BE2C (cell line): ENCODE results near the gene EID1.

ENCODE experiments used
- DNase-seq: peaks from one replicate; pipeline ENCODE4 v3.0.0-alpha.2; 2020
- H3K27me3 ChIP-seq: fragments of 250-450 bp; sonication (Bioruptor Pico); 2 replicates; pipeline ENCODE4 v1.5.1; 2020; ENCODE audit warnings: mild to moderate bottlenecking
- H3K36me3 ChIP-seq: fragments of 250-450 bp; sonication (Bioruptor Pico); 2 replicates; pipeline ENCODE4 v1.5.1; 2020; ENCODE audit warnings: mild to moderate bottlenecking
- H3K4me1 ChIP-seq: fragments of 250-450 bp; sonication (Bioruptor Pico); 2 replicates; pipeline ENCODE4 v1.5.1; 2020
- H3K4me3 ChIP-seq: 2 replicates; pipeline ENCODE4 v1.5.1; 2011; ENCODE audit warnings: low read depth, low read length
- H3K9me3 ChIP-seq: fragments of 250-450 bp; sonication (Bioruptor Pico); 2 replicates; pipeline ENCODE4 v1.5.1; 2020
- CTCF ChIP-seq: IDR thresholded peaks from 2 replicates; pipeline ENCODE4 v1.5.1; 2012; ENCODE audit warnings: mild to moderate bottlenecking, low read depth, low read length

EID1 gene

DNA sequence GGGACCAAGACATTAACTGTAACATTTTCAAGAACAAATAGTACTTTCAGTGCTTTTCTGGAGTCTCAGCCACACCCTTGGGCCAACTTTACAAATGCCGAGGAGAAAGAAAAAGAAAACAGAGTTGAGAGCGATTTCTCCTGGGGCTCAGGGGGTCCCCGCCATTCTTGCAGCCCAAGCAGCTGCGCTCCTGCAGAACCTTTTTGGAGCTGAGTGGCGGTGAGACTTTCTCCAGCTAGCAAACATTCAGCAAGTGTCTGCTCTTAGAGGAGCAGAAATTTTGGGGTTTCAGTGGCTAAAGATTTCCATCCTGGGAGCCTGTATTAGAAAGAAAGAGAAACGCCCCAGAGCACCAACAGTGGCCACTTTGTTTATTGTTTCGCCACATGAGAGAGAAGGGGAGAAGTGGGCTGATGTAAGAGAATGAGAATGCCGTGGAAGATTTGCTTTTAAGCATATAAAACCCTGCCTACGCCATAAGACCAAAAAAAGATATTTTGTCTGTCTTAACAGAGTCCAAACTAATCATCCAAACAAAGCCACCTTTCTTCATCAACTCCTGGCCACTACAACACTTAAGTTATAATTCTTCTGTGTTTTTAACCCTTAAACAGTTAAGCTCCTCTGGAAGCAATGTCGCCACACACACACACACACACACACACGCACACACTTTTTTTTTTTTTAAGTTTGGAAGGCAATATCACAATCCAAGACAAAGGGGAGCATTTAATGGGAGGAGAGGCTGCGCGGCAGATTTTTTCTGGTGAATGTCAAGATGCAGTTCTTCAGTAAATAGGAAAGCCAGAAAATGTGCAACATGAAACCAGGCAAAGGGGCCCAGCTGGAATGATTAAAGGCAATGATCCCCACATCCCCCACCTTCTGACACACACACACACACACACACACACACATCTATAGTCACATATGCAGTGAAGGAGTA lies 19.2 kb downstream of the EID1 start:
- Histone ChIP-seq H3K4me1 (no peaks in the 10 kb centered on the region), H3K36me3 (no peaks in the 10 kb centered on the region), H3K4me3 (no peak overlapping the region), H3K27me3 (no peaks in the 10 kb centered on the region), H3K9me3 (no peaks in the 10 kb centered on the region)
- no peak for DNase-seq
- no peak for TF ChIP-seq CTCF

GRCh38 chr15:48898032-48898431 lies 20.1 kb downstream of the EID1 start:
- H3K4me3 ChIP-seq: no peak overlapping the region
- no peaks in the 10 kb centered on the region for H3K4me1 ChIP-seq
- TF ChIP-seq CTCF: no peak
- no peaks in the 10 kb centered on the region for H3K36me3 ChIP-seq
- no peaks in the 10 kb centered on the region for H3K27me3 ChIP-seq
- no peaks in the 10 kb centered on the region for H3K9me3 ChIP-seq
- DNase-seq: no peak

DNA sequence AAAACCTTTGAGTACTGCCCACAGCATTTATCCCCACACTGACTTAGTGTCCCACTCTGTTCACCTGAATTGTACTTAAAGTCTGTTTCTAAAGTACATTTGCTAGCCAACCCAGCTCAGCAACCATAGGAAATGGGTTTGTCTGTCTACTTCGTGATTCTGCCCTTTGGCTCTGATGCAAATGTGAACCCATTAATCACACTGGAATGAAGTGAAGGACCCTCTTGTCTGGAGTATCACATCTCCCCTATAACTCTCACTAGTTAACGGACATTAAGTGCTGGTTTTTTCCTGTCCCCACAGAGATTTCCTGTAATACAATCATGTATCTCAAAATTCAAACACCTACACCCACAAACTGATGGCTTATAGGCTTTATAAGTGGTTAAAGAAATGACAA lies 20.5 kb downstream of the EID1 start:
- H3K4me1 ChIP-seq: no peaks in the 10 kb centered on the region
- H3K9me3 ChIP-seq: no peaks in the 10 kb centered on the region
- no peak for DNase-seq
- no peaks in the 10 kb centered on the region for H3K27me3 ChIP-seq
- TF ChIP-seq CTCF: no peak
- no peaks in the 10 kb centered on the region for H3K36me3 ChIP-seq
- no peak overlapping the region for H3K4me3 ChIP-seq

DNA sequence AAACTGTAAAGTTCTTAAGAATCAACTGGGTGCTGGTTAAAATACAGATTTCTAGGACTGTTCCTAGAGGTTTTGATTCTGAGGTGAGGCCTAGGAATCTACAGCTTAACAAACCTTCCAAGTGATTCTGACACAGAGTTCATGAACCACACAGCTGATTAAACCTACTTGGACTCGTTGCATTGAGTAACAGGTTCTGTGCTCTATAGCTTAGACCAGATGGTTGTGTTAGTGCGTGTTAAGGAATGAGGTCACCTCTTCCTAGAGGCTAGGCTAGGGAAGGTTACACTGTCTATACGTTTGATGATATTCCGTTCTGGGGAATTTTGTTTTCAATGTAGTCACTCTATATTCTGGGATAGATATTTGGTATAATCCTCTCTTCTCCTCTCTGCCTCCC lies 21.9 kb downstream of the EID1 start:
- Histone ChIP-seq H3K36me3 (no peaks in the 10 kb centered on the region), H3K9me3 (no peaks in the 10 kb centered on the region), H3K4me1 (no peaks in the 10 kb centered on the region), H3K27me3 (no peaks in the 10 kb centered on the region), H3K4me3 (no peak overlapping the region)
- TF ChIP-seq CTCF: no peak
- no peak for DNase-seq

GRCh38 chr15:48904758-48905157 lies 26.8 kb downstream of the EID1 start:
- H3K4me1 ChIP-seq: no peaks in the 10 kb centered on the region
- H3K4me3 ChIP-seq: no peak overlapping the region
- DNase-seq: no peak
- H3K27me3 ChIP-seq: no peaks in the 10 kb centered on the region
- H3K36me3 ChIP-seq: no peaks in the 10 kb centered on the region
- TF ChIP-seq CTCF: no peak
- H3K9me3 ChIP-seq: no peaks in the 10 kb centered on the region

DNA sequence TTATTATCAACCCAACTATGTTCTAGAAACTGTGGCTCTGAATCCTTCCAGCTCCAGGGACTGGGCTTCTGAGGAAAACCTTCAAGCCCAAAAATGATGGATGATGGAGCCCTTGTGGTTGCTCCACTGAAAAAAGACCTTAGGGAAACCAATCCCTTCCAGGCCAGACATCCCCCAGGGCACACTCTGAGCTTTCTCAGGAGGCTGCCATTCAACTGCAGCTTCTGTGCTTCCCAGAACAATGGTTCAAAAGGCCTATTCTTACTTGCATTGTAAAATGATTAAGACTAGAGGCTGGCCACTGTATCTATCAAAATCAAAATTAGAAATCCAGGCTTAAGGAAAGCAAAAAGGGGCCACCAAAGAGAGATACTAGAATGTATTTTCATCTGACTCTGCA lies 27.3 kb downstream of the EID1 start:
- Histone ChIP-seq H3K4me3 (no peak overlapping the region), H3K4me1 (no peaks in the 10 kb centered on the region), H3K27me3 (no peaks in the 10 kb centered on the region), H3K36me3 (no peaks in the 10 kb centered on the region), H3K9me3 (no peaks in the 10 kb centered on the region)
- no peak for TF ChIP-seq CTCF
- DNase-seq: no peak
